GM21390 (cell line): Measurements from ENCODE around the gene OR1D5.
"Not testable (repeated sequence)": the region's sequence is repeated elsewhere in the genome, so short reads cannot be mapped to it uniquely, and the experiment has no call there.

ENCODE experiments used
- ATAC-seq: cut with Tn5 transposase; IDR thresholded peaks from one replicate; pipeline ENCODE4 v1.9.1; 2021; ENCODE audit not compliant: unreplicated experiment

The OR1D5 gene, protein sequence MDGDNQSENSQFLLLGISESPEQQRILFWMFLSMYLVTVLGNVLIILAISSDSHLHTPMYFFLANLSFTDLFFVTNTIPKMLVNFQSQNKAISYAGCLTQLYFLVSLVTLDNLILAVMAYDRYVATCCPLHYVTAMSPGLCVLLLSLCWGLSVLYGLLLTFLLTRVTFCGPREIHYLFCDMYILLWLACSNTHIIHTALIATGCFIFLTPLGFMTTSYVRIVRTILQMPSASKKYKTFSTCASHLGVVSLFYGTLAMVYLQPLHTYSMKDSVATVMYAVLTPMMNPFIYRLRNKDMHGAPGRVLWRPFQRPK

DNA sequence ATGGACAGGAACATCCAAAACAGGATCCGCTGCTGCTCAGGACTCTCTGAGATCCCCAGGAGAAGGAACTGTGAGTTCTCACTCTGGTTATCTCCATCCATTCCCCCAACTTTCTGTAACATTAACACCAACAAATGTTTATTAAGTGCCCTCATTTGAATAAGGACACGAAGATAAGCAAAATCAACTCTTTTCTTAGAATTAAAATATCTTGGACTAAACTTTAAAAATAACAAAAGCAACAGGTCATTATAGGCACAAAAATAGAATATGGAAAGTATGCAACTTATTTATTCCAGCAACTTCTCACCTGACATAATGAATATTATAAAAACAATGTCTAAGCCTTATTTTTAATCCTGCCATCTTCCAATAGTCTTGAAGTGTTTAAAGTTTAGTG lies at the start of gene OR1D5:
TSS of gene OR1D5 (minus strand) at position 101 of the 400 bp plus-strand sequence. CDS start at position 101, 0 bp downstream.
- ATAC-seq, result not testable (repeated sequence)

DNA sequence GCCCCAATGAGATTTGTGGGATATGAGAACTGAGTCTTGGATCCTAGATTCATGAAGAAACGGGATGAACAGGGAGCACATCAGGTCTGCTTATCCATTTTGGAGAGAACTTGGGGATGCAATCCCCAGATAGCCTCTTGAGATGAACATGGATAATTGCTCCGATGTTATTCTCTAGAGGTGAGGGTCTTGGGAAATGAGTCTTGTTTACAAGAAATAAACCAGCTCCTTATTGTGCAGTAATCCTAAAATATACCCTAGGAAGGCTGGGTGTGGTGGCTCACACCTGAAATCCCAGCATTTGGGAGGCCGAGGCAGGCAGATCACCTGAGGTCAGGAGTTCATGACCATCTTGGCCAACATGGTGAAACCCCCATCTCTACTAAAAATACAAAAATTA lies 40.9 kb upstream of the OR1D5 start, which contains the start of gene OR1D2:
TSS of gene OR1D2 (minus strand) at position 101 of the 400 bp plus-strand sequence. CDS start 11,426 bp downstream, outside the sequence.
- ATAC-seq, result no peak

DNA sequence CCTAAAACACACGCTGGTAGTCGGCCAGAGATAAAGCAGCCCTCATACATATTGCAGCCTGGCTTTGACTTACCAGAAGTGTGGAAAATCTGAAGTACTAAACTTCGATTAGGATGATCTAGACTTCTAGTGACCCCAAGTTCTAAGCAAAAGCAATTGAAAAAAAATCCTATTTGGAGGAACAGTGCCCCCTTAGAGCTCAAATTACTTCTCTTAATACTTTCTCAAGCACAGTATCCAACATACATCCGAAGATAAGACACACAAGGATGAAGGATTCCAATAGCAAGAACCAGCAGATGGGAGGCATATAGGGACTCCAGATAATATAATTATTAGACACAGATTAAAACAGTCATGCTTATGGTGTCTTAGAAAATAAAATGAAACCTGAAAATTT lies 10.4 kb upstream of the OR1D5 start:
- ATAC-seq, result not testable (repeated sequence)

DNA sequence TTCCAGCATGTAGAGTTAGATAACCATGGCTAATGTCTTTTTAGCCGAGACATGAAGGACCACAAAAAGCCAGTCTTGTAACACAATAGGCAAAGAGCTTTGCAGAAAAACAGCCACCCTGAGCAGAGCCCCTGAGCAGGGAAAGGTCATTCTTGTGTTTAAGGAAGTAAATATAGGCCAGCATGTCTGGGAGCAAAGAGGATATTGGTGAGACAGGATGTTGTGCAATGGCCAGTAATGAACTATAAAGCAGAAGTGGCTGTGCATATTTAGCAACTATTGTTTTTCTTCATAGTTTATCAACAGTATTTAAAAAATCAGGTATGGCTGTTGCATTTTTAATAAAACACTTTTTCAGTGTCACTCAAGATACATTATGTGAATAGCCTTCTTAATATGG lies 1.8 kb upstream of the OR1D5 start:
- not testable (repeated sequence) for ATAC-seq

DNA sequence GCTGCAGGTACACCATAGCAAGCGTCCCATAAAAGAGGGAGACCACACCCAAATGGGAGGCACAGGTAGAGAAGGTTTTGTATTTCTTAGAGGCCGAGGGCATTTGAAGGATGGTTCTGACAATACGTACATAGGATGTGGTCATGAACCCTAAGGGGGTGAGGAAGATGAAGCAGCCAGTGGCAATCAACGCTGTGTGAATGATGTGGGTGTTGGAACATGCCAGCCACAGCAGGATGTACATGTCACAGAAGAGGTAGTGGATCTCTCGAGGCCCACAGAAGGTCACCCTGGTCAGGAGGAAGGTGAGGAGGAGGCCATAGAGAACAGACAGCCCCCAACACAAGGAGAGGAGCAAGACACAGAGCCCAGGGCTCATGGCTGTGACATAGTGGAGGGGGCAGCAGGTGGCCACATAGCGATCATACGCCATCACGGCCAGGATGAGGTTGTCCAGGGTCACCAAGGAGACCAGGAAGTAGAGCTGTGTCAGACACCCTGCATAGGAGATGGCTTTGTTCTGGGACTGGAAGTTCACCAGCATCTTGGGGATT lies 506 bp downstream of the OR1D5 start:
- not testable (repeated sequence) for ATAC-seq

DNA sequence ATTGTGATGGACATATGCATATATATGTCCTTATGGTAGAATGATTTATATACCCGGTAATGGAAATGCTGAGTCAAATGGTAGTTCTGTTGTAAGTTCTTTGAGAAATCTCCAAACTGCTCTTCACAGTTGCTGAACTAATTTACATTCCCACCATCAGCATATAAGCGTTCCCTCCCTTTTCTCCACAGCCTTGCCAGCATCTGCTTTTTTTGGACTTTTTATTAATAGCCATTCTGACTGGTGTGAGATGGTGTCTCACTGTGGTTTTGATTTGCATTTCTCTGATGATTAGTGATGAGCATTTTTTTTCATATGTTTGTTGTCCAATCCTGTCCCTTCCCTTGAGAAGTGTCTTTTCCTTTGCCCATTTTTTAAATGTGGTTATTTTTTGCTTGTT lies 8.5 kb downstream of the OR1D5 start:
- ATAC-seq, result not testable (repeated sequence)

DNA sequence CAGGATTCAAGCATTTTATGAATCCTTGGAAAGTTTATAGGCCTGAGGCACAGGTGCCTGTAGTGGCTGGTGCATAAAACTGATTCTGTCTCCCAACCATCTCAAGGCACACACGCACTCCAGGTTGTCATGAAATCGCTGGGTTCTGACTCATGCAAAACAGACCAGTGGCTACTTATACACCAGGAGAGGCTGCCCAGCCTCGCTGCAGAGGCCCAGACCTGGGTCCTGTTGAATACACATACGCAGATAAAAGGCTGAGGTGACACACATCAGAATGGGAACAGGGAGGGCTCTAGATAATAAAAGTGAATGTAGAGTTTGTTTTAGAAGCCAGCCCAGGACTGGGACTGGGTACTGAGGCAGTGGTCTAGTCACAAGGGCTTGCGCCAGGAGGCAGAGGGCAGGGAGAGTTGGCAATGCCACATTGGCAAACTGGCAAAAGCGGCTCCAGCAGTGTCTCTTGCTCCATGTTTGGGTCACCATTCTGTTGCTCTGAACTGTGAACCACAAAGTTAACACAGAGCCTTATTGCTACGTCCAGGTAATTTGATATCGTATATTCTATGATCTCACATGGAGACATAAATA lies 13.6 kb downstream of the OR1D5 start:
- ATAC-seq, result no peak

DNA sequence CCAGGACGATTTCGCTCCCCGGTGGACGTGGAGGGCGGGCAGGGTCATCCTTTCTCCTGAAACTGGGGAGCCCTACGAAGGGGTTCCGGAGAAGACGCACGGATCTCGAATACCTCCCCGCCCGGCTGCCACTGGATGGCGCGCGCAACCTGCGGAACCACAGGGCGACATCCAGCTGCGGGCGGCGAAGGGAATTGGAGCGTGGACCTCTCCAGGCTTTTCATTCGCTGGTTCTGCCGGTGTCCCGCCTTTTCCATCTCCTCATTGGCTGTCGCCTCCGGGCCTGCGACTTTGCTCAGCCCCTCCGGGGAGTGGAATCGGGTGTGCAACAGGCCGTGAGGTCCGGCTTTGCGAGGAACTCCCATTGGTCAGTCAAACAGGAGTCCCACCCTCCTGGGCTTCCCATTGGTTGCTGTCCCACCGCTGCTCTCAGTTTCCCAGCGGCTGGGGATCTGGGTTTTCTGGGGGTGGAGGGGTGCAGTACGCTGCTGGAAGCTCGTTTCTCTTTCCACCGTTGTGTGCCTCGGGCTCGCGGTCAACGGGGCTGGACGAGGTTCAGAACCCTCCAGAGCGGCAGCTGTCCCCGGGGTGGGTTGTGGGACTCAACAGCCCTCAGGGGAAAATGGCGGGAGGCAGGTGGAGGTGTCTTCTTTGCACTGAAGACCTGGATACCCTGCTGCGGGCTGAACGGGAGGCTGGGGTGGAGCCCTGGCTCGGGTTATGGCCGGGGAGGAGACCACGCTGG lies 14.5 kb downstream of the OR1D5 start:
- ATAC-seq, result peak; percentile 89

DNA sequence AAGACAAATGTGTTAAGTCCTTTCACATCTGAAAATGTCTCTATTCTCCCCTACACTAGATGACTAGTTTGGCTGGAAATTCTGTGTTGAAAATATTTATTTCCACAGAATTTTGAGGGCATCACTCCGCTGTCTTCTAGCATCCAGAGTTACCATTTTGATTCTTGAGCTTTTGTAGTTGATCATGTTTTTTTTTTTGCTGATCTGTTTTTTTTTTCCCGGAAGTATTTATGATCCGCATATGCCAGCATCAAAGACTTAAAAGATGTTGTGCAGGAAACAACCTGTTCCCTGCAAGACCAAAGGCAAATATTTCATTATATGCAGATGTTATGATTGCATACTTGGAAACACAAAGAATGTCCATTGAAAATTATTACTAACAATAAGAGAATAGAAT lies 16.7 kb downstream of the OR1D5 start:
- no peak for ATAC-seq

DNA sequence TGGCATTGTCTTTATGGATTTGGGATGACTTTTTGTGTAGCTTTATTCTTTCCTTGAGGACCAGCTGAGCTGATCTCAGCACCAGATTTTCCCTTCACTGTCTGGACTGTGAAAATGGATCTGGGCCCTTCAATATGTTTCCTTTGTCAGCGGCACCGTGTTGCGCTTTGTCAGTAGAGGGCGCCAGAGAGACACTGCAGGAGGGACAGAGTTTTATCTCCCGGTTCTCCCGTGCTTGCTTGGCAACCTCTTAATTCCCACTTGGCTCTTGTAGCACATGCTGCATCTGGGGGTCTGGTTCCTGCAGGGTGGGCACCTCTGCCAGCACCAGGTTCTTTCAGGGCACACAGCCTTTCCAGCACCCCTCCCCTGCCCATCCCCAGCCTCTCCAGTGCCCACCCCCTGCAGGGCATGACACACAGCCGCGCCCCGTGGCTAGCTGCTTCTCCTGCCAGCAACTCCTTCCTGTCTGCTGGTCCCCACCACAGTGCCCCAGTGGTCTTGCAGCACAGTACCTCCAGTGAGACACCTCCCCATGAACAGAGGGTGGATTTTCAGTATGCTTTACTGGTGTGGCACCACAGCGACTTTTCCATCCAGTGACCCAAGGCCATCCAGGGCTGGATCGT lies 19.6 kb downstream of the OR1D5 start:
- no peak for ATAC-seq

DNA sequence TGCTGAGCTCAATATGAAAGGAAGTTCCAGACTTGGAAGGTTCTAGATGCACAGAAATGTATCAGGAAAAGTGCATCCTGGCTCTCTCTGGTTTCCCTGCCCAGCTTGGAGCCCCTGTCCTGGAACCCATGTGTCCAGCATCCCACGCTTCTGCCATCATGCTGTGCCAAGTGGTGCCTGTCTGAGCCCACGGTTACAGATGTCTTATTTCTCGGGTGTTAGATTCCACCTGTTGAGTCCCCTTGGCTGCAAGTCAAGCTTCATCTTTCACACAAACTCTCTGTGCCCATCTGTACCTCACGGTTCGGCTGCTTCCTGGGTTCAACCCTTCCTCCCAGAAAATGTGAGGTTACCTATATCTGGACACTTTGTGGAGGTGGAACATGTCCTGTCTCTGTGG lies 22.5 kb downstream of the OR1D5 start:
- ATAC-seq, result no peak

DNA sequence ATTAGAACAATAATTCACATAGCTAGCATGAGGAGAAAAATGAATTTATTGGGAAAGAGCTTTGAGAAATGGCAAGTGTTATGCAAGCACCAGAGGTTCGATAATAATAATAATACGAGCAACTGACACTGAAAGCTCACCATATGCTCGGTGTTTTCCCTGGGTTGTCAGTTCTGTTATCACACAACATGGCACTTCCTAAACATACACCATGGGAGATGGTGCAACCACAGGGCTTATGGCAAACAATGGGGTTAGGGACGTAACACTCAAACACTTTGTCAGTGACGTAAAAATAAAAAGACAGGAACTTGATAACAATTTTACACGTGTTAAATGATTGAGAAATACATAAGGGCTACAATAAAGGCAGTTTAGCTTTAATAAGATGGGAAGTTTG lies 23.7 kb downstream of the OR1D5 start:
- no peak for ATAC-seq

DNA sequence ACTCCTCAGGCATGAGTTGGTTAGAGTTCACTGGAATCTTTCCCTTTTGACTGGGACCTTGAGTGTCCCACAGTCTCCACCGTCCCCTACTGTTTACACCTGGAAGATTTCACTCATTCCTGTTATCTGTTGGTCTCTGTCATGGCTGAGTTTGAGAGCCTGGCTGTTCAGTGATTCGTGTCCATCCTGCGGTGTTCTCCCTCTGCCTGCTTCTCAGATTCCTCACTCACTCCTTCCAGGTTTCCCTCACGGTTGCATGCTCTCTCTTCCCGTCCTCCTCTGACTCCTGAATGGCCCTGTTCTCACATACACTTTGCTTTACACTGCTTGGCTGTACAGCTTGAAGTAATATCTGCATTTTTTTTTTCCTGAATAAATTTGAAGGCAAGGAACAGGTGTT lies 24.5 kb downstream of the OR1D5 start:
- no peak for ATAC-seq

DNA sequence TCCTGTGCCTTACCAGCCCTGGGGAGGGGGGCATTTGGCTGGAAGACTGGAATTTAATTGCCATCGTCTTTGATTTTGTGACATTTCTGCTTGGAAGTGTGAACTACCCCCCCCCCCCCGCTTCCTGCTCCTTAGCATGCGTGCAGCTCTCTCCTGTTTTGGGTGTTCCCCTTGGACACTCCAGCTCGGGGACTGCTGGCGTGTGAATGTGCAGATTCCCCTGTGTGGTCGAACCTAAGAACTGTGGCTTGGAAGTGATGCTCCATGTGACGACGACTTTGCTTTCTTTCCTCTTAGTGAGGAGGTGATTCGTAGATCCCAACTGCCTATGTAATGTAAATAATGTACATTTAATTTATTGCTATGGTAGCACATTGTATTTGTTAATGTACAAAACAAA lies 26.1 kb downstream of the OR1D5 start:
- no peak for ATAC-seq

DNA sequence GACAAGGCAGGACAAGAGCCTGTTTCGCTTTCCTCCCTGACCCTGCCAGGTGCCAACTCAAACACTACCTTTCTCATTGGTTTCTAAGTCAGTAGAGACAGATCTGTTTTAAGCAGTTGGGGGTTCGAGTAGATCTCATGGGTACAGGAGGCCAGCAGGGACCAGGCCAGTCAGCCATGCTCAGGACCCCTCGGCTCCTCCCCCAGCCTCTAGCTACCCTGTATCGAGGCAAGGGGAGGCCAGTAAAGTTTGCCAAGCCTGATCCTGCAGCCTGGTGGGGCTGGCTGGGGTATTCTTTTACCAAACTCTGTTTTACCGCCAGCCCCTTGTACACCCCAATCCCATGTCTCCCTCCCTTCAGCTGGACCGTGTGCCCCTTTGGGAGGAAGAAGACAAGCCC lies 26.6 kb downstream of the OR1D5 start:
- ATAC-seq, result no peak

DNA sequence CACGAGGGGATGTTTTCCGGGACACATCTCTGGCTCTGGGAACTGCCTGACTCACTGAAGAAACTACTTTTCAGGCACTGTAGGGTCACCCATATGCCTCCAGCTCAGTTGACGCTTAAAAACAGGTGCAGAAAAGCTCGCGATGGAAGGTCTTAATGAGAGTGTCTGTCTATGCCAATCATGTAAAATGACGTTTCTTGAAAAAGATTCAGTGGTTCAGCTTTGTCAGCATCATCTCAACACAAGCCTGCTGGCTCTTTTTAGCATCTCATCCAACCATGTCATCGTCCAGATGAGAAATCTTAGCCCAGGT lies 27.5 kb downstream of the OR1D5 start:
- ATAC-seq, result no peak

DNA sequence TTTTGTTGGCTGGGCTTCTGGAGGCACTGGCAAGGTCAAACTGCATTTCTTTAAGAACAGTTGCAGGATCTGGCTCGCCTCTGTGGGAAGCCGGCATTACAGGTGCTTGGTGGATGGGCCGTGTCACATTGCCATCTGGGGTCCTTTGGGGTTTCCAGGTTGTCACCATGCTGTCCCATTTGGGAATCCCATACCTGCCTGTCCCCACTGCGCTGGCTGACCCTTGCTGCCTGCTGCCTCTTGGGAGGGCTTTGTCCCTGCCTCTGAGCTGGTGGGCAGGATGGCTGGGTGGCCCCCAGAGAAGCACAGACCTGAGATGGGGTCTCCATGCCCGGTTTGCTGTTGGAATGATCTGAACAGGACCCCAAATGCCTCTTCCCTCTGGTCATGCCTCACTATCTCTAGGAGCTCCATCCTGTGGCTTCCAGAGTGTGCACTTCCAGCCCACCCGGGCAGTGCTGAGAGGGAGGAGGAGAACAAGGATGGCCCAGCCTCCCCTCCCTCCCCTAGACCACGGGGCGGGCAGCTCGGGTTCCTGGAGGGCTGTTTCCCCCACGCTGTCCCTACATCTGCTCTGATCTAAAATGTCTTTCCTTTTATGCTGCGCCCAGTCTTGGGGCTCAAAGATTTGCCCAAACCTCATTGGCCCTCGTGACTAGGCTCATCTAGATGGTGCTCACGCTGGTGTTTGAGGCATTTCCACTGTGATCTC lies 28.0 kb downstream of the OR1D5 start:
- no peak for ATAC-seq

DNA sequence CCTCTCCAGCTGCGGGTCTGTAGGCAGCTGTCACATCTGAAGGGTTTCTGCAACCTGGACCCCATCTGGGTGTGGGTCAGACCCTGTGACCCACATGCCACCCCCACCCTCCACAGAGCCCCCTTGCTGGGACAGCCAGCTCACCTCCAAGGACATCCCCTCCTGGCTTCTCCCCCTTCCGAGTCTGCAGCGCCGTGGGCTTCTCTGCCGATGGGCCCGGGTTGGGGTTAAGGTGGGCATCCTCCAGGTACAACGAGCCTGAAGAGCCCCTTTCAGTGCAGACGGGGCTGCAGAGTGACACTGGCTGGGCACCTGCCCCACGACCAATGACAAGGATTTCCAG lies 28.9 kb downstream of the OR1D5 start:
- ATAC-seq, result no peak

DNA sequence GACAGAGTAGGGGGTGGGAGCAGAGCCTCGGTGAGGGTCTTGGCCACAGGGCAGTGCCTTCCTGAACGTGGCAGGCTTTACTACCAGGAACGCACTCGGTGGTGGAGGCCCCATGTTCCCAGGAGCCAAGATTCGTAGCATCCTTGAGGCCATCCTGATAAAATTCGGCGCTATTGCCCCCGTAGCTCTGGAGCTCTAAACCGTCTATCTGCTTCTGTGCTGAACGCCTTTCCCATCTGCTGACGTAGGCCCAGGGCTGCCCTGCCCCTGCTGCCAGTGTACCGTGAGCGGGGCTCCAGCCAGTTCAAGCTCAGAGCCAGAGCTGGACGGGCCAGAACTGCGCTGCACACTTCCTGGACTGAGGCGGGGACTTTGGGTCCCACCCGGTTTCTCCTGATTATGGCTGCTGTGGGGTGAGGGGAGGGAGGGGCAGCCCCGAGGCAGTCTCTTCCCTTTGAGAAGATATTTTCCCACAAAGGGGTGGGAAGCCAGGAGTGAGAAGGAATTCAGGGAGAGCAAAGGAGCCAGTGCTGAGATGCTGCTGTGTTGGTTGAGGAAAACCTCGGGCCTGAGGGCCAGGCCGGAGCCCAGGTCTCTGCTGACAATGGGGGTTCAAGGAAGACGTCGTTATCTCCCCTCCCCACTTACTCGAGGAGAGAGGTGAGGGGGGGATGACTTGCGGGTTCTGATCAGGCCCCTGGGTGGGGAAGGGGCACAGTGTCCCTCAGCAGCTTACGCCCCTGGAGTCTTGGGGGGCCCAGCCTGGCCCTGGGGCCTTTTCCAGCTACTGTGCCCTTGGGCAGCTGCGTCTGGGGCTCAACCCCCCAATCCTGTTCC lies 29.4 kb downstream of the OR1D5 start:
- no peak for ATAC-seq

DNA sequence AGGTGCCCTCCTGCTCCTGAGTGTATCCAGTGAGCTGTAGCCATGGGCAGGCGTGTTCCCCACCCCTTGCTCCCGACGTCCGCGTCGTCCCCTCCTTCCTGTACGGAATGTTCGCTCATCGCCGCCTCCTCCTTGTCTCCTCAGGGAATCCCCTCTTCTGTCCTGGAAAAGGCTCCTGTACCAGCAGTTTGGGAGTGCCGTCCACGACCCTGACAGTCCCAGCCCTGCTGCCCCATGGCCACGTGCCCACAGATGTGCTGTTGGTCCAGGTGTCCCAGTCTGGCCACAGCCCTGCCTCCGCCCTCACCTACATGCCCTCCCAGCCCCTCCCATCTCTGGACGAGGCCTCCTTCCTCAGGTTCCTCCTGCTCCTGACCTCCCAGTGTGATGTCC lies 30.2 kb downstream of the OR1D5 start:
- ATAC-seq, result no peak
